RPMI8226 (cell line): ENCODE measurements around the gene GLIS1.
A peak's percentile ranks its signal among the peaks of the same experiment; 100 is the strongest.
"Not testable (repeated sequence)": the region's sequence is repeated elsewhere in the genome, so short reads cannot be mapped to it uniquely, and the experiment has no call there.

Source experiments
- DNase-seq: peaks from one replicate; pipeline ENCODE4 v3.0.0-alpha.2; 2015

The GLIS1 gene

GRCh38 chr1:53647915-53648314, 91.0 kb downstream of the GLIS1 start:
- not testable (repeated sequence) for DNase-seq

GRCh38 chr1:53646732-53647131, 92.2 kb downstream of the GLIS1 start:
- DNase-seq, result no peak

DNA sequence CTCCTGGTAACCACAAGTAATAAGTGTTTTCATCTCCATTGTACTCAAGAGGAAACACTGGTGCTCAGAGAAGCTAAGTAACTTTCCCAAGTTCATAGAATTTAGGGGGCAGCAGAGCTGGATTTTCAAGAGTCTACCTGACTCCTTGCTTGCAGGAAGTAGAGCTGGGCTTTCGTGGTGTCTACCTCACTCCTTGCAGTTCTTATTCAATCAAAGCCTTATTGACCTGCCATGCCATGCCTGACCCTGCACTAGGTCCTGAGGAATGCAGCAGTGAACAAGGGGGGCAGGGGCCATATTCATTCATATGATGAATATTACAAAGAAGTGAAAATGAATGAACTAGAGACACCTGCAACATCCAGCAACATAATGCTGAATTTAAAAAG, 93.3 kb downstream of the GLIS1 start:
- no peak for DNase-seq

DNA sequence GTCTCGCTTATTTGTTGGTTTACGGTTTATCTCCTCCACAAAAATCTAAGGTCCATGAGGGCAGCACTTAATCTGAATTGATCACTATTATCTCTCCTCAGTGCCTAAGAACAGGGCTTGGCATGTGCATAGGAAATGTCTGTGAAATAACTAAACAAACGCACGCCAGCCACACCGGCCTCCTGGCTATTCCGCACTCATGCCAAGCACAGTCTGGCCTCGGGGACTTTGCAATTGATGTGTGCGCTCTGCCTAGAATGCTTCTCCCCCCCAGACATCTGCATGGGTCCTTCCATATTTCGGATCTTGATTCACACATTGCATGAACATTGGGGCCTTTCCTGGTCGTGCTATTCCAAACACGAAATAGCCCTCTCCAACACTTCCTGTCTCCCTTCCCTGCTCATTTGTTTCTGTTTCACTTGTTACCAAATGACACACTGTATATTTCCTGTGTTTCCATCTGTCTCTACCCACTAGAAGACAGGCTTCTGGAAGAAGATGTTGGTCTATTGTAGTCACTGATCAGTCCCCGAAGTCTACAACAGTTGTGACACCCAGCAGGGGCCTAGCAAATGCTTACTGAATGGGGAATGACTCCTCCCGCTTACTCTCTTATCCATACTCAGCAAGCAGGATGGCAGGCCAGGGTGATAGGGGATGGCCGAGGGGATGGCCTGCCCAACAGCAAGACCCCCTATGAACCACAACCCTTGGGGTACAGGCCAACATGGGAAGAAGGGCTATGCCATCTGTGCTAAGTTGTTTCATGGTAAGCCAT, 93.9 kb downstream of the GLIS1 start:
- no peak for DNase-seq

- no peak for DNase-seq
These were observed 94.5 kb downstream of the GLIS1 start for GRCh38 chr1:53644496-53644895.

- DNase-seq, result no peak
These were observed 95.0 kb downstream of the GLIS1 start for GRCh38 chr1:53643881-53644390.

DNA sequence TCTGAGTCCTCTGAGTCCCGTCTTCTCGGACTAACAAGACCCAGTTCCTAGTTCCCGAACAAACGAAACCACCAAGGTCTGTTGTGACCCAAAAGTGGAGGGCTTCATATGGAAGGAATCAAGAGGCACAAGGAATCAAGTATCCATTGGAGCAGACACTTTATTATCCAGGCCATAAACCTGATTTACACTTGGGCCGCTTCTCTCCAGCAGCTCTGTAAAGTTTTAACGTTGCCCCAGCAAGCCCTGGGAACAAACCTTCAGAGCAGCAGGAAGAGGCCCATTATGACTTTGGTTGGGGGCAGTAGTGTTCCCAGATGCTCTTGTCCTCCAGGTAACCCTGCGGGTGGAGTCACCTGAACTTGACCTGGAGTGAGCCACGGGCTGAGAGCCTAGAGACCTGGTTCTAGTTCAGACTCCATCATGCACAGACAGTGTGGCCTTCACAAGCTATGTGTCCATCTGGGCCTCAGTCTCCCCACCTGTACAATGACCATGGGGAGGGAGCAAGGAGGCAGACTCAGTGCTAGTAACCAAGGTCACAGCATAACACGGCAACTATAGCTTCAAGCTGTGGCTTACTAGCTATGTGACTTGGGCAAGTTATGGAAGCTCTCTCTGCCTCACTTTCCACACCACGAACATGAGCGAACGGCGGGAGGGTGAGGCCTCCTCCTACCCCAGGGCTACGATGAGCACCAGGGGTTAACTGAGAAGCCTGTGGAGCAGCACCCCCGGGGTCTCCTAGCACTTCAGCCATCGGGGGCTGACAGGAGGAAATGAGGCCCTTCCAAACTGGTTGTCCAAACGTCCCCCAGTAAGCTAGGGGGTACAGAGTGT, 95.7 kb downstream of the GLIS1 start:
- DNase-seq, result no peak

DNA sequence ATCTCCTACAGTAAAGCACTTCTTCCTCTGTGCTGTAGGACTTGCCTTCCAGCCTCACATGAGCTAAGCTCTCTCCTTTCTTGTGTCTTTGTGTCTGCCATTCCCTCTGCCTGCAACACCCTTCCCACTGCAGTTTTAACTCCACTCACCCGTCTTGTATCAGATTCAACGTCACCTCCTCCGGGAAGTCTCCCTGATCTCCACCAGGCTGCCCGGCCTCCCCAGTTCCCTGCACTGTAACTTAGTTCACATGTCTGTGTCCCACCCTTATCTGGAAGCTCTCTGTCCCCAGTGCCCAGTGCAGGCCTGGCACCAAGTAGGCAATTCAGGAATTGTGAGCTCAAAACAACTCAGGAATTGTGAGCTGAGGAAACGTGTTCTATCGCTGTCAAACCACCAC, 96.4 kb downstream of the GLIS1 start:
- DNase-seq, result no peak

GRCh38 chr1:53642215-53642555, 96.8 kb downstream of the GLIS1 start:
- no peak for DNase-seq

- no peak for DNase-seq
These were observed 97.3 kb downstream of the GLIS1 start for GRCh38 chr1:53641481-53642214.

GRCh38 chr1:53640701-53641075, 98.3 kb downstream of the GLIS1 start:
- DNase-seq, result no peak

GRCh38 chr1:53639996-53640700, 98.8 kb downstream of the GLIS1 start:
- no peak for DNase-seq

- peak; percentile 54 for DNase-seq
These were observed 99.7 kb downstream of the GLIS1 start for GRCh38 chr1:53639251-53639763.

- no peak for DNase-seq
These were observed 100.5 kb downstream of the GLIS1 start for GRCh38 chr1:53638360-53639035.

GRCh38 chr1:53637511-53638359, 101.2 kb downstream of the GLIS1 start:
- DNase-seq, result no peak

DNA sequence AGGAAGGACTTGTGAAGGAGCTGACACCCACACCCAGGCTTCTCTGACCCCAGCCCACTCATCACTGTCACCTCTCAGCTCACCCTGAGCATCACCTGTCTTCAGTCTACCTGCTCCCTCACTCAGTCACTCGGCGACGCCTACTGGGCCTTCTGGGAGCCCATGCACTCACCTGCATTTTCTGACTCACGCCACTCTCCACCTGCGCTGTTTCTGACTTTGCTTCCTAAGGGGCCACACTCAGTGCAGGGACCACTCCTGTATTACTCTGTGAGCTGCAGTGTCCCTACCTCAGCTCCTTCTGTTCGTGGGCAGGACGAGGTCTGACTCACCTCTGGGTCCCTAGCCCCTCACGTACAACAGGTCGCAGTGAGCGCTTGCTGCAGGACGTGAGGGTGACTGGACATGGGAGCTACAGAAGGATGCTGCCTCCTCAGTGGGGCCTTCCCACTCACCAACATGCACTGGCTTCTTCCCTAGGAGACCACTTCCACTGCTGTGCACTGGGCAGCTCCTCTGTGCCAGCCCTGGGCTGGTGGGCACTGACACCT, 102.3 kb downstream of the GLIS1 start:
- peak; percentile 31 for DNase-seq

DNA sequence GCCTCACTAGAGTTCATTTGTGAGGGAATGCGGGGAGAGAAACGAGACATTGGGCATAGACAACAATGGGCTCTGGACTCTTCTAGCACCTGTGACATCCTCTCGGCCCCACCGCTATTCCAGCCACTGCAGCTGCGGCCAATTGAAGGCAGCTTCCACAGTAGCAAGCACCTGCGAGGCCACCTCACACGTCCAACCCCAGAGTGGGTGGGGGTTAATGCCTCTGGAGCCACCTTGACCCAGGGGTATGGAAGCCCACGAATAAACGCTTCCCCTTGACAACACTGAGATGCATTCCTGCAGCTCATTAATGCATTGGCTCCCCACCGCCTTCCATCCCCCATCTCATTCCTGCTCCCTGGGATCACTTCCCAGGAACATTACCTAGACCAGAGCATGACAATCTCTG, 104.4 kb downstream of the GLIS1 start:
- DNase-seq, result no peak

DNA sequence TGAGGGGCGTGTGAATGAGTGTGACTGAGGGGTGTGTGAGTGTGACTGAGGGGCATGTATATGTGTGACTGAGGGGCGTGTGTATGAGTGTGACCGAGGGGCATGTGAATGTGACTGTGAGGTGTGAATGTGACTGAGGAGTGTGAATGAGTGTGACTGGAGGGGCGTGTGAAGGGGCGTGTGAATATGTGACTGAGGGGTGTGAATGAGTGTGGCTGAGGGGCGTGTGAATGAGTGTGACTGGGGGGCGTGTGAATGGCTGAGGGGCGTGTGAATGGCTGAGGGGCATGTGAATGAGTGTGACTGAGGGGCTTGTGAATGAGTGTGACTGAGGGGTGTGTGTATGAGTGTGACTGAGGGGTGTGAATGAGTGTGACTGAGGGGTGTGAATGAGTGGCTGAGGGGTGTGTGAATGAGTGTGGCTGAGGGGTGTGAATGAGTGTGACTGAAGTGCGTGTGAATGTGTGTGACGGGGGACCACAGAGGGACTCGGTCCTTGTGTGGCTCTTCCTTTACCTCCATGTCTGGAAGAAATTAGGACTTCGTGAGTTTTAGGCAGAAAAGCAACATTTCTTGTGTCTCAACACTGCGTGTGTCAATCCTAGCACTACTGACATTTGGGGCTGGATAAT, 105.8 kb downstream of the GLIS1 start:
- no peak for DNase-seq

DNA sequence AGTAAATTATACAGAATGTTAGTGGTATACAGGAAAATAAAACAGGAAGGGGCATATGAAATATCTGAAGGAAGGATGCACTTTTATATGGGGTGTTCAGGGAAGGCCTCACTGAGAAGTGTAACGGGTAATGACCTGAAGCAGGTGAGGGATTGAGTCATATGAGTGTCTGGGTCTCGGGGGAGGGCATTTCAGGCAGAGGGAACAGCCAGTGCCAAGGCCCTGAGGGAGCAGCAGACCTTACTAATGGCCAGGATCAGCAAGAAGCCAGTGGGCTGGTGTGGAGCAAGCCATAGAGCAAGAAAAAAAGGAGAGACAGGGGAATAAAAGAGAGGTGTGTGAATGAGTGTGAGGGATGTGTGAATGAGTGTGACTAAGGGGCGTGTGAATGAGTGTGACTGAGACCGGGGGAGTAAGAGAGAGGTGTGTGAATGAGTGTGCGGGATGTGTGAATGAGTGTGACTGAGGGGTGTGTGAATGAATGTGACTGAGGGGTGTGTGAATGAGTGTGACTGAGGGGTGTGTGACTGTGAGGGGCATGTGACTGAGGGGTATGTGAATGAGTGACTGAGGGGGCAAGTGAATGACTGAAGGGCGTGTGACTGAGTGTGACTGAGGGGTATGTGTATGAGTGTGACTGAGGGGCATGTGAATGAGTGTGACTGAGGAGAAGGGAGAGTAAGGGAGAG, 107.2 kb downstream of the GLIS1 start:
- DNase-seq, result no peak
